DND-41 (cell line): Measurements from ENCODE around the gene TK2.

Experiments
- CTCF ChIP-seq: IDR thresholded peaks from 2 replicates; pipeline ENCODE4 v1.5.1; 2012; ENCODE audit warnings: borderline replicate concordance, low read length, moderate library complexity, mild to moderate bottlenecking; ENCODE audit not compliant: poor library complexity, severe bottlenecking; ENCODE audit errors: extremely low read depth
- EZH2 ChIP-seq: IDR thresholded peaks from 3 replicates; pipeline ENCODE4 v1.6.1; 2012; ENCODE audit warnings: borderline replicate concordance, low read depth, mild to moderate bottlenecking, moderate library complexity, low read length, inconsistent platforms; ENCODE audit not compliant: severe bottlenecking

- TF ChIP-seq CTCF: no peak
- TF ChIP-seq EZH2: no peak
Measured at GRCh38 chr16:66529475-66529874, 20.4 kb downstream of the TK2 start.
